Tibial nerve (tissue), 4 donors: ENCODE measurements around the gene MYCBP.

Experiments used
- CTCF ChIP-seq, 5 experiments: fragments of 200-600 bp in 3 of 5; fragments of 450-650 bp in 2 of 5; sonication (generic) in 3 of 5; IDR thresholded peaks; one replicate each; pipeline ENCODE4 v1.5.1; 2016 to 2019; ENCODE audit warnings: antibody characterized with exemption in 5 of 5, mild to moderate bottlenecking in 3 of 5, moderate library complexity in 2 of 5
- EP300 ChIP-seq, 2 donors: sonication (generic); formaldehyde crosslinking; IDR thresholded peaks; one replicate each; pipeline ENCODE4 v1.6.1; 2017; ENCODE audit warnings: antibody characterized with exemption in 2 of 2, mild to moderate bottlenecking in 1 of 2
- POLR2A ChIP-seq, 2 donors: fragments of 450-650 bp; IDR thresholded peaks; one replicate each; pipeline ENCODE4 v1.6.1; 2017; ENCODE audit warnings: antibody characterized with exemption in 2 of 2, mild to moderate bottlenecking in 2 of 2, moderate library complexity in 2 of 2

- TF ChIP-seq CTCF (IDR thresholded peaks at IDR 0.05) (no peak), POLR2A (IDR thresholded peaks at IDR 0.05) (no peak), EP300 (IDR thresholded peaks at IDR 0.05) (no peak)
Observed at GRCh38 chr1:38852780-38853179, 20.4 kb downstream of the MYCBP start.
